ENCODE data around the gene SERPINA4. TPM values are rescaled to one million over a fixed set of nuclear protein-coding genes. Genes with fewer than 3 reads are reported as not detected.

The SERPINA4 gene
- total and polyA plus RNA-seq, 2 experiments from 2014 or later = not detected

DNA sequence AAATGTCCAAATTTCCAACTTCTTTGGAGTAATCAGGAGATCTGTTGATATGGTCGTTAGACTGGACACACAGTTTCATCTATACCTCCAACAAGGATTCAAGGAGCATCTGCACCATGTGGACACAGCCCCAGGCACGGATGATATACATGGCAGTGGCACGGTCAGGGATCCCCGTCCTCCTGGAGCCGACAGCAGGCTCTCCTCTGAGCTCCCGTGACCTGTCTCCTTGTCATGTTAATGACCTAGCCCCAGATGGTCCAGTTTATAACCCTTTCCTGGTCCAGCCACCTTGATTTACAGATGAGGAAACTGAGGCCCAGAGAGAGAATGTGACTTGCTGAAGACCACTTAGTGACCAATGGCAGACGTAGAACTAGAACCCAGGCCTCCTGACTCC lies 16.5 kb upstream of the SERPINA4 start:
- H2AFZ ChIP-seq = no peak overlapping the region
- no peaks in the 10 kb centered on the region for H3F3A ChIP-seq (replicated peaks; ENCODE audit: low read depth)
- no peaks in the 10 kb centered on the region for H3K36me3 ChIP-seq (ENCODE audit: insufficient read depth)
- no peak overlapping the region for H3K4me3 ChIP-seq
- DNase-seq (ENCODE audit: low spot score) = peak; percentile 10
- TF ChIP-seq CREB1 (CRISPR knock-in tag; IDR thresholded peaks at IDR 0.05; ENCODE audit: low read depth) (no peak), STAT1 (IDR thresholded peaks at IDR 0.05; ENCODE audit: unreplicated experiment) (no peak), JUNB (IDR thresholded peaks at IDR 0.05; ENCODE audit: unreplicated experiment) (no peak), POLR2AphosphoS5 (IDR thresholded peaks at IDR 0.05; ENCODE audit: low read depth) (no peak), ZNF331 (CRISPR knock-in tag; IDR thresholded peaks at IDR 0.05; ENCODE audit: low read depth) (no peak), NANOG (IDR thresholded peaks at IDR 0.05; ENCODE audit: borderline replicate concordance) (no peak)
- TF ChIP-seq, protein P1, sequence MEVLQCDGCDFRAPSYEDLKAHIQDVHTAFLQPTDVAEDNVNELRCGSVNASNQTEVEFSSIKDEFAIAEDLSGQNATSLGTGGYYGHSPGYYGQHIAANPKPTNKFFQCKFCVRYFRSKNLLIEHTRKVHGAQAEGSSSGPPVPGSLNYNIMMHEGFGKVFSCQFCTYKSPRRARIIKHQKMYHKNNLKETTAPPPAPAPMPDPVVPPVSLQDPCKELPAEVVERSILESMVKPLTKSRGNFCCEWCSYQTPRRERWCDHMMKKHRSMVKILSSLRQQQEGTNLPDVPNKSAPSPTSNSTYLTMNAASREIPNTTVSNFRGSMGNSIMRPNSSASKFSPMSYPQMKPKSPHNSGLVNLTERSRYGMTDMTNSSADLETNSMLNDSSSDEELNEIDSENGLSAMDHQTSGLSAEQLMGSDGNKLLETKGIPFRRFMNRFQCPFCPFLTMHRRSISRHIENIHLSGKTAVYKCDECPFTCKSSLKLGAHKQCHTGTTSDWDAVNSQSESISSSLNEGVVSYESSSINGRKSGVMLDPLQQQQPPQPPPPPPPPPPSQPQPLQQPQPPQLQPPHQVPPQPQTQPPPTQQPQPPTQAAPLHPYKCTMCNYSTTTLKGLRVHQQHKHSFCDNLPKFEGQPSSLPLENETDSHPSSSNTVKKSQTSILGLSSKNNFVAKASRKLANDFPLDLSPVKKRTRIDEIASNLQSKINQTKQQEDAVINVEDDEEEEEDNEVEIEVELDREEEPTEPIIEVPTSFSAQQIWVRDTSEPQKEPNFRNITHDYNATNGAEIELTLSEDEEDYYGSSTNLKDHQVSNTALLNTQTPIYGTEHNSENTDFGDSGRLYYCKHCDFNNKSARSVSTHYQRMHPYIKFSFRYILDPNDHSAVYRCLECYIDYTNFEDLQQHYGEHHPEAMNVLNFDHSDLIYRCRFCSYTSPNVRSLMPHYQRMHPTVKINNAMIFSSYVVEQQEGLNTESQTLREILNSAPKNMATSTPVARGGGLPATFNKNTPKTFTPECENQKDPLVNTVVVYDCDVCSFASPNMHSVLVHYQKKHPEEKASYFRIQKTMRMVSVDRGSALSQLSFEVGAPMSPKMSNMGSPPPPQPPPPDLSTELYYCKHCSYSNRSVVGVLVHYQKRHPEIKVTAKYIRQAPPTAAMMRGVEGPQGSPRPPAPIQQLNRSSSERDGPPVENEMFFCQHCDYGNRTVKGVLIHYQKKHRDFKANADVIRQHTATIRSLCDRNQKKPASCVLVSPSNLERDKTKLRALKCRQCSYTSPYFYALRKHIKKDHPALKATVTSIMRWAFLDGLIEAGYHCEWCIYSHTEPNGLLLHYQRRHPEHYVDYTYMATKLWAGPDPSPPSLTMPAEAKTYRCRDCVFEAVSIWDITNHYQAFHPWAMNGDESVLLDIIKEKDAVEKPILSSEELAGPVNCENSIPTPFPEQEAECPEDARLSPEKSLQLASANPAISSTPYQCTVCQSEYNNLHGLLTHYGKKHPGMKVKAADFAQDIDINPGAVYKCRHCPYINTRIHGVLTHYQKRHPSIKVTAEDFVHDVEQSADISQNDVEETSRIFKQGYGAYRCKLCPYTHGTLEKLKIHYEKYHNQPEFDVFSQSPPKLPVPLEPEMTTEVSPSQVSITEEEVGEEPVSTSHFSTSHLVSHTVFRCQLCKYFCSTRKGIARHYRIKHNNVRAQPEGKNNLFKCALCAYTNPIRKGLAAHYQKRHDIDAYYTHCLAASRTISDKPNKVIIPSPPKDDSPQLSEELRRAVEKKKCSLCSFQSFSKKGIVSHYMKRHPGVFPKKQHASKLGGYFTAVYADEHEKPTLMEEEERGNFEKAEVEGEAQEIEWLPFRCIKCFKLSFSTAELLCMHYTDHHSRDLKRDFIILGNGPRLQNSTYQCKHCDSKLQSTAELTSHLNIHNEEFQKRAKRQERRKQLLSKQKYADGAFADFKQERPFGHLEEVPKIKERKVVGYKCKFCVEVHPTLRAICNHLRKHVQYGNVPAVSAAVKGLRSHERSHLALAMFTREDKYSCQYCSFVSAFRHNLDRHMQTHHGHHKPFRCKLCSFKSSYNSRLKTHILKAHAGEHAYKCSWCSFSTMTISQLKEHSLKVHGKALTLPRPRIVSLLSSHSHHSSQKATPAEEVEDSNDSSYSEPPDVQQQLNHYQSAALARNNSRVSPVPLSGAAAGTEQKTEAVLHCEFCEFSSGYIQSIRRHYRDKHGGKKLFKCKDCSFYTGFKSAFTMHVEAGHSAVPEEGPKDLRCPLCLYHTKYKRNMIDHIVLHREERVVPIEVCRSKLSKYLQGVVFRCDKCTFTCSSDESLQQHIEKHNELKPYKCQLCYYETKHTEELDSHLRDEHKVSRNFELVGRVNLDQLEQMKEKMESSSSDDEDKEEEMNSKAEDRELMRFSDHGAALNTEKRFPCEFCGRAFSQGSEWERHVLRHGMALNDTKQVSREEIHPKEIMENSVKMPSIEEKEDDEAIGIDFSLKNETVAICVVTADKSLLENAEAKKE (CRISPR knock-in tag; IDR thresholded peaks at IDR 0.05) = no peak
- TF ChIP-seq, protein P2, sequence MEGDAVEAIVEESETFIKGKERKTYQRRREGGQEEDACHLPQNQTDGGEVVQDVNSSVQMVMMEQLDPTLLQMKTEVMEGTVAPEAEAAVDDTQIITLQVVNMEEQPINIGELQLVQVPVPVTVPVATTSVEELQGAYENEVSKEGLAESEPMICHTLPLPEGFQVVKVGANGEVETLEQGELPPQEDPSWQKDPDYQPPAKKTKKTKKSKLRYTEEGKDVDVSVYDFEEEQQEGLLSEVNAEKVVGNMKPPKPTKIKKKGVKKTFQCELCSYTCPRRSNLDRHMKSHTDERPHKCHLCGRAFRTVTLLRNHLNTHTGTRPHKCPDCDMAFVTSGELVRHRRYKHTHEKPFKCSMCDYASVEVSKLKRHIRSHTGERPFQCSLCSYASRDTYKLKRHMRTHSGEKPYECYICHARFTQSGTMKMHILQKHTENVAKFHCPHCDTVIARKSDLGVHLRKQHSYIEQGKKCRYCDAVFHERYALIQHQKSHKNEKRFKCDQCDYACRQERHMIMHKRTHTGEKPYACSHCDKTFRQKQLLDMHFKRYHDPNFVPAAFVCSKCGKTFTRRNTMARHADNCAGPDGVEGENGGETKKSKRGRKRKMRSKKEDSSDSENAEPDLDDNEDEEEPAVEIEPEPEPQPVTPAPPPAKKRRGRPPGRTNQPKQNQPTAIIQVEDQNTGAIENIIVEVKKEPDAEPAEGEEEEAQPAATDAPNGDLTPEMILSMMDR (conservative IDR thresholded peaks at IDR 0.05; ENCODE audit: low read depth in 2 of 2) = no peak
- TF ChIP-seq, protein P3, sequence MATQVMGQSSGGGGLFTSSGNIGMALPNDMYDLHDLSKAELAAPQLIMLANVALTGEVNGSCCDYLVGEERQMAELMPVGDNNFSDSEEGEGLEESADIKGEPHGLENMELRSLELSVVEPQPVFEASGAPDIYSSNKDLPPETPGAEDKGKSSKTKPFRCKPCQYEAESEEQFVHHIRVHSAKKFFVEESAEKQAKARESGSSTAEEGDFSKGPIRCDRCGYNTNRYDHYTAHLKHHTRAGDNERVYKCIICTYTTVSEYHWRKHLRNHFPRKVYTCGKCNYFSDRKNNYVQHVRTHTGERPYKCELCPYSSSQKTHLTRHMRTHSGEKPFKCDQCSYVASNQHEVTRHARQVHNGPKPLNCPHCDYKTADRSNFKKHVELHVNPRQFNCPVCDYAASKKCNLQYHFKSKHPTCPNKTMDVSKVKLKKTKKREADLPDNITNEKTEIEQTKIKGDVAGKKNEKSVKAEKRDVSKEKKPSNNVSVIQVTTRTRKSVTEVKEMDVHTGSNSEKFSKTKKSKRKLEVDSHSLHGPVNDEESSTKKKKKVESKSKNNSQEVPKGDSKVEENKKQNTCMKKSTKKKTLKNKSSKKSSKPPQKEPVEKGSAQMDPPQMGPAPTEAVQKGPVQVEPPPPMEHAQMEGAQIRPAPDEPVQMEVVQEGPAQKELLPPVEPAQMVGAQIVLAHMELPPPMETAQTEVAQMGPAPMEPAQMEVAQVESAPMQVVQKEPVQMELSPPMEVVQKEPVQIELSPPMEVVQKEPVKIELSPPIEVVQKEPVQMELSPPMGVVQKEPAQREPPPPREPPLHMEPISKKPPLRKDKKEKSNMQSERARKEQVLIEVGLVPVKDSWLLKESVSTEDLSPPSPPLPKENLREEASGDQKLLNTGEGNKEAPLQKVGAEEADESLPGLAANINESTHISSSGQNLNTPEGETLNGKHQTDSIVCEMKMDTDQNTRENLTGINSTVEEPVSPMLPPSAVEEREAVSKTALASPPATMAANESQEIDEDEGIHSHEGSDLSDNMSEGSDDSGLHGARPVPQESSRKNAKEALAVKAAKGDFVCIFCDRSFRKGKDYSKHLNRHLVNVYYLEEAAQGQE (IDR thresholded peaks at IDR 0.05; ENCODE audit: unreplicated experiment) = no peak
- no peaks in the 10 kb centered on the region for H4K20me1 ChIP-seq (replicated peaks; ENCODE audit: insufficient read depth)
- H3K79me2 ChIP-seq (replicated peaks; ENCODE audit: insufficient read depth) = no peaks in the 10 kb centered on the region
- Mint-ChIP-seq H3K4me3 (no peak overlapping the region), H3K27ac (no peak overlapping the region), H3K27me3 (ENCODE audit: insufficient read depth, low read depth, poor library complexity) (peaks cover 14% of the 10 kb centered on the region), H3K36me3 (ENCODE audit: low read depth) (no peaks in the 10 kb centered on the region), H3K9me3 (no peaks in the 10 kb centered on the region), H3K4me1 (peaks cover 19% of the 10 kb centered on the region)
- H3K27ac ChIP-seq (ENCODE audit: low read depth) = no peak overlapping the region
- no peak overlapping the region for H3K4me2 ChIP-seq
- ATAC-seq = peak; percentile 15
- H3K27me3 ChIP-seq (ENCODE audit: insufficient read depth) = no peaks in the 10 kb centered on the region
- H3K9me2 ChIP-seq (ENCODE audit: insufficient read depth) = no peaks in the 10 kb centered on the region
- peaks cover 7% of the 10 kb centered on the region; the same call in 1 of the 2 replicates for H3K4me1 ChIP-seq (ENCODE audit: insufficient read depth)

Measured in GM23338 (cell line).